Cortex of kidney (tissue), 1 donor: ENCODE data around the gene MGME1.

Experiments used
- DNase-seq: peaks from one replicate; lab custom pipeline; 2025; lab: John Stamatoyannopoulos, UW

MGME1 gene

DNA sequence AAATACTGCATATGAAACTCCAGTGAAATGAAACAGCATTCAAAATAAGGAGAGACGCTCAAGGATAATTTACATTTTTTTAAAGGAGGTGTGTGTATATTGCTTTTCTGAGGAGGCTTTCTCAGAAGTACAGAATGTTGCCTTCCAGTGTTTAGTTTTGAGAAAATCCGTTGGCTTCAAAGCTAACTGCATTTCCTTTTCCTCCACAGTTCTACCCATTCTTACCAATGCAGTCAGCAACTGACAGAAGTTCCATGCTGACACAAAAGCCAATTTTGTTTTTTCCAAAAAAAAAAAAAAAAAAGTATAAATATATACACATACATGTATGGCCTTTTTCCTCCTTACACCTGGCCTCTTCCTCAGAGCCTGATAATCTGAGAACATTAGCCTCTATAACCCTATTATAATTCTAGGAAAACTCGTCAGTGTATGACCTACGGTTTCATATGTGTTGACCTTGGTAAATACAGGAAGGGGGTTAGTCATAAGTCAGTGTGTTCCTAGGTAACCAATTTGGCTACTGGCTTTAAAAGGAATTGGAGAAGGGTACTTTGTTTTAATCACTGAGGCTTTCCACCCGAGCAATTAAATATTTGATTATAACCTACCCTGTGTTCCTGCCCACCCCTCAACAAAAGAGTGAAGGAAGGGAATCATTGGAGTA lies 24.2 kb downstream of the MGME1 start:
- no peak for DNase-seq

GRCh38 chr20:17993546-17993945 lies 24.7 kb downstream of the MGME1 start:
- no peak for DNase-seq

DNA sequence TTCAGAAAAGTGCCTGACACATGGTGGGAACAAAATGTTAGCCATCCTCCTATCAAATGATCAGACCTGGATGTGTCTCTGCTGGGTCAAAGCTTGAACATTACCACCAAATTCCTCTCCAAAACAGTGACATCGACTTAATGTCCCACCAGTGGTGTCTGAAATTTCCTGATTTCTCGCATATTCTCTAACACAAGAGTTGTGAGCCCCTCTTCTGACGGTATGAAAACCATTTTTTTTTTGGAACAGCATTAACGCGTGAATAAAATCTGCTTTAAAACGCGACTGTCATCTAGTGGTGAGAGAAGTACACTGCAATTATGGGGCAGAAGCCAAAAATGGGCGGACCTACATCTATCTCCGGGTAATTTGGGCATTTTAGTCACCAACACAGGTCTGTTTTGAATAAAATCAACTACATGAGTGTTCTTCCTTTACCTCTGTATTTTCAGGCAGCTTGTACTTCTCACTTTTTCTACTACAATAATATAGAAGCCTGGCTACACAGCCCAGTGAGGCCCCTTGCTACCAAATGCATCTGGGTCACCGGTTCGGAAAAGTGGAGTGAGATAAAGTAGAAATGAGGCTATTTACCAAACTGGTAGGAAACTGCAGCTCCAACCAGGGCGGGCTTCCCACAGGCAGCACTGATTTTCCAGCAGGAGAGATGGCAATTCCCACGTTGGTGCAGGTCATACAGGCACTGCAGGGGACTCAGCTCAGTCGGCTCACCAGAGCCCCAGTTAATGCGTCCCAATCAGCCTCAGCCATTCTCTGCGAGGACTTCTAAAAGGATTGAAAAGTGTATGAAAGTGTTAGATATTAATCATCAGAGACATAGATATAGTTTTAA lies 27.4 kb downstream of the MGME1 start:
- no peak for DNase-seq

GRCh38 chr20:17998446-17998845 lies 29.6 kb downstream of the MGME1 start:
- DNase-seq, result no peak

GRCh38 chr20:17999566-17999965 lies 30.7 kb downstream of the MGME1 start:
- no peak for DNase-seq

- no peak for DNase-seq
These were observed 32.5 kb downstream of the MGME1 start for GRCh38 chr20:18001131-18001921.

DNA sequence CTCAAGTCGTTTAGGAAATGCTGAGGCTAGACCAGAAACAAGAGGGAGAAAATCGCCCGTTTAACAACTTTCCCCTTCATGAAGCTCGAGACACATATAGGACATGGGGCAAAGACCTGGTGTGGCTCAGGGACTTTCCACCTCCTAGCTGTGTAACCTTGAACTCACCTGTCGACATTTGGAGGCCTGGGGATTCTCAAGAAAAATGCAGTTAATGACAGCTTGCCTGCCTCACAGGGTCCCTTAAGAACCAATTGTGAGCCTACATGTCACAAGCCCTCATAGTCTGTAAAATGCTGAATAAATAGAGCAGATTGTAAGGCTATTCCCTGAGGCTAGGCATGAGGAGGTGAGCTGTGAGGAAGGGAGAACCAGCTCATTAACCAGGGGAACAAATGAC lies 35.1 kb downstream of the MGME1 start:
- no peak for DNase-seq

DNA sequence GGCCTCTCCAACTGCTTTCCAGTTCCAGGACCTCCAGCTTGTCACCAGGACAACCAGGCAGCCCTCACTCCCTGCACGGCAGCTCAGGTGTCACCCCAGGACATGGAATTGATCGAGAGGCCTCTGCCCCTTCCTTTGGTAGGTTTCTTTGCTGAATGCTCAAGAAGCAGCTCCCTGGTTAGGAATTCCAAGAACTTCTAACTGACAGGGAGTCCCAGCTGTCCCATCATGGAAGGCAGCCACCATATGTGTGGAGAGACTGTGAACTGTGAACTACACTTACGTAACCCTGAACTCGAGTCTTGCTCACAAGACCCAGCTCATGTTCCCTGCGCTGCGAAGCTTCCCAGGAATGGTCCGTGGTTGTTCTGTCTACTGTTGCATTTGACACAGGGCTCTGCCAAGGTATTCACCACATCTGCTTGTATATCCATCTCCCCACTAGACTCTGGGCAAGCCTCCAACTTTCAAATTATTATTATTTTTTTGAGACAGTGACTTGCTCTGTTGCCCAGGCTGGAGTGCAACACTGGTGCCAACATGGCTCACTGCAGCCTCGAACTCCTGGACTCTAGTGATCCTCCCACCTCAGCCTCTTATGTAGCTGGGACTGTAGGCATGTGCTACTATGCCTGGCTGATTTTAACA lies 35.7 kb downstream of the MGME1 start:
- DNase-seq, result no peak

GRCh38 chr20:18005170-18005989 lies 36.6 kb downstream of the MGME1 start:
- DNase-seq, result no peak

- no peak for DNase-seq
These were observed 37.2 kb downstream of the MGME1 start for GRCh38 chr20:18005990-18006364.

DNA sequence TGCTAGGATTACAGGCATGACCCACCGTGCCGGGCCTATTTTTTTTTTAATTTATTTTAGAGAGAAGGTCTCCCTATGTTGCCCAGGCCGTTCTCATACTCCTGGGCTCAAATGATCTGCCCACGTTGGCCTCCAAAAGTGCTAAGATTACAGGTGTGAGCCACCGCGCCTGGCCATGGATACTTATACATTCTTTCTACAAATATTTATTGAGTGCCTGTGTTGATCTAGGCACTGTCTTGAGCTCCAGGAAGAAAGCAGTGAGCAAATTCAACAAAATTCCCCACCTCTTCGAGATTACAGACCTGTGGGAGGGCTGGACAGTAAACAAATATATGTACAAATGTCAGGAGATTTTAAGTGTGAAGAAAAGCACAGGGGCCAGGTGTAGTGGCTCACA lies 37.9 kb downstream of the MGME1 start:
- DNase-seq, result no peak

GRCh38 chr20:18007534-18008292 lies 38.9 kb downstream of the MGME1 start:
- no peak for DNase-seq

DNA sequence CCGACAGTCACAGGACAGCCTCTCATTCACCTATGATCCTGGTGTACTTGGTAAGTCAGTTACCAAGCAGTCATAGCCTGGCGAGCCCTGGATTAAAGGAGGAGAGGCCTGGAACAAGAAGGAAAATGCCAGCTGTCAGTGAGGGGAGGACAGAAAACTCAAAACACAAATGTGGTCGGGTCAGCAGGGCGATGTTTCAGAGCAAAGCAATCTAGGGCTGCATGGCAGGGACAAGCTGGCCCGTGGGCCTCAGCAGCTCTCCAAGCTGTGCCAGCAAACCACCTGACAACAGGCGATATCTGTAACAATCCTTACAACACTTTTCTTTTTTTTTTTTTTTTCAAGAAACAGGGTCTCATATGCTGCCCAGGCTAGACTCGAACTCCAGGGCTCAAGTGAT lies 40.3 kb downstream of the MGME1 start:
- DNase-seq, result no peak

DNA sequence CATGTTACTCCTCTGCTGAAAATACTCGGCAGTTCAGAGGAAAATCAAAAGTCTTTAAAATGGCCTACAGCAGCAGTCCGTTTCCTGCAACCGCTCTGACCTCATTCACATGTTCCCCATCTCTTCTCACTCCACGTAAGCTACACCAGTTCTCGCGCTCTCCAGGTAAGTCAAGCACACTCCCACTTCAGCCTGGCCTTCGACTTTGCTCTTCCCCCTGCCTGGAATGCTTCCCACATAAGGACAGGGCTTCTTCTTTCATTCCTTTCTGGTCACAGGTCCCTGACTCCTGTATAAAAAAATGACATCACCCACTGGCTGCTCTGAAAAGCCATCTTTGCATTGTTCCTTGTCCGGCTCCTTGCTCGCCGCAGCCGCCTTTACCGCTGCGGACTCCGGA lies 42.7 kb downstream of the MGME1 start:
- DNase-seq, result no peak

- no peak for DNase-seq
These were observed 43.3 kb downstream of the MGME1 start for GRCh38 chr20:18011951-18012645.

GRCh38 chr20:18012901-18013300 lies 44.1 kb downstream of the MGME1 start:
- DNase-seq, result no peak

- DNase-seq, result no peak
These were observed 45.6 kb downstream of the MGME1 start for GRCh38 chr20:18014411-18014810.

GRCh38 chr20:18016772-18017171 lies 48.0 kb downstream of the MGME1 start:
- no peak for DNase-seq

DNA sequence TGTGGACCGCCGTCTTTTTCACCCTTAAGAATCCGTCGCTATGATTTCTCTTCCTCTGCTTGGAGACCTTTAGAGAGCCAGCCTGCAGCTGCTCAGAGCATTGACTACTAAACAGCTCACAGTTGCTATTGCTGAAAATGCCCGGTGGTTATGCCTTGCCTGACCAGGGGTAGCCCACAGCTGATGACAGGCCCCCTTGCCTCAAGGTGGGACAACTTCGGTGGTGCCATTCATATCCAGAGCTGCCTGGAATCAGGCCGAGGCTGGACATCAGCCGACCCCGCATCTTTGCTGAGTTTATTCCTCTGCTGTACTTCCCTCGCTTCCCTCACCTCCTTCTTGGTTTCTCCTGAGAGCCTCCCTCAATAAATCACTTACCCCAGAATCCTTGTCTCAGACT lies 49.3 kb downstream of the MGME1 start:
- no peak for DNase-seq

- DNase-seq, result no peak
These were observed 50.2 kb downstream of the MGME1 start for GRCh38 chr20:18019068-18019467.
